GM12878 (cell line): ENCODE measurements around the gene ZNF79. TPM values are rescaled to one million over a fixed set of nuclear protein-coding genes. Genes with fewer than 3 reads are reported as not detected.

ENCODE experiments used
- ATAC-seq: fragments of 200-7000 bp; cut with Tn5 transposase; 3 replicates; pipeline ENCODE4 v1.9.1; 2020; ENCODE audit warnings: mild to moderate bottlenecking, moderate library complexity
- BruUV-seq: library from RNA; stranded (reverse); fragments of 400-500 nt; replicated peaks from 2 replicates; lab custom pipeline; 2021; lab: Mats Ljungman, UMichigan
- CTCF ChIA-PET: fragments of 300-600 bp; sonication (Branson Sonifier 250); formaldehyde crosslinking; extraction: SDS; loops from one replicate; lab custom pipeline; 2021; ENCODE audit warnings: inconsistent platforms; lab: Yijun Ruan, JAX
- POLR2A ChIA-PET: fragments of 350-600 bp; formaldehyde crosslinking; extraction: SDS; loops from one replicate; lab custom pipeline; 2021; ENCODE audit warnings: inconsistent platforms; lab: Charles Lee
- RAD21 ChIA-PET: fragments of 300-600 bp; sonication (Branson Sonifier 250); formaldehyde crosslinking; loops from one replicate; lab custom pipeline; 2023; ENCODE audit warnings: antibody characterized with exemption; ENCODE audit not compliant: unreplicated experiment; lab: Charles Lee
- SMC1A ChIA-PET: fragments of 300-600 bp; sonication (Branson Sonifier 250); formaldehyde crosslinking; loops from one replicate; lab custom pipeline; 2023; ENCODE audit not compliant: unreplicated experiment, uncharacterized antibody; lab: Charles Lee
- DNase-seq: peaks from one replicate; pipeline ENCODE4 v3.0.0-alpha.2; 2011; ENCODE audit warnings: low read depth, low spot score
- FAIRE-seq: peaks from 3 replicates; lab custom pipeline; 2011; peaks lifted over from hg19 to GRCh38; lab: Jason Lieb, UNC
- H2AFZ ChIP-seq: 2 replicates; pipeline ENCODE4 v1.6.0; 2011; ENCODE audit warnings: low read depth, low read length, control low read depth; ENCODE audit not compliant: control insufficient read depth
- H3K27ac ChIP-seq: 2 replicates; pipeline ENCODE4 v1.5.1; 2011; ENCODE audit warnings: control low read depth; ENCODE audit not compliant: control insufficient read depth, insufficient read depth
- H3K27me3 ChIP-seq, 2 experiments: replicated peaks in 1 of 2; 2 replicates each; pipeline versions ENCODE4 v1.6.0 to v1.6.1; 2011; ENCODE audit warnings: low read length in 1 of 2; ENCODE audit not compliant: control insufficient read depth in 2 of 2, insufficient read depth in 2 of 2
- H3K36me3 ChIP-seq, 2 experiments: 2 replicates each; pipeline ENCODE4 v1.5.1; 2011; ENCODE audit warnings: low read length in 1 of 2; ENCODE audit not compliant: control insufficient read depth in 2 of 2, insufficient read depth in 2 of 2
- H3K4me1 ChIP-seq: 2 replicates; pipeline ENCODE4 v1.6.1; 2011; ENCODE audit warnings: mild to moderate bottlenecking, low read length, moderate library complexity, mixed read lengths; ENCODE audit not compliant: control insufficient read depth, insufficient read depth
- H3K4me2 ChIP-seq: 2 replicates; pipeline ENCODE4 v1.6.0; 2011; ENCODE audit warnings: control low read depth; ENCODE audit not compliant: control insufficient read depth, insufficient read depth
- H3K4me3 ChIP-seq: fragments of 200-600 bp; sonication (generic); 2 replicates; pipeline ENCODE4 v1.5.1; 2016
- H3K79me2 ChIP-seq: 2 replicates; pipeline ENCODE4 v1.6.0; 2011; ENCODE audit warnings: low read length; ENCODE audit not compliant: control insufficient read depth, insufficient read depth
- H3K9ac ChIP-seq: 2 replicates; pipeline ENCODE4 v1.8.0; 2011; ENCODE audit warnings: low read length, control low read depth, mixed read lengths; ENCODE audit not compliant: control insufficient read depth, insufficient read depth
- H3K9me3 ChIP-seq: replicated peaks from 3 replicates; pipeline ENCODE4 v1.5.1; 2011; ENCODE audit warnings: mild to moderate bottlenecking, low read length; ENCODE audit not compliant: control insufficient read depth, insufficient read depth
- H4K20me1 ChIP-seq: 2 replicates; pipeline ENCODE4 v1.6.0; 2011; ENCODE audit not compliant: control insufficient read depth, insufficient read depth
- BCL11A ChIP-seq: IDR thresholded peaks from 2 replicates; pipeline ENCODE4 v1.6.1; 2011; ENCODE audit warnings: low read depth, low read length
- CBX5 ChIP-seq: sonication (generic); IDR thresholded peaks from 2 replicates; pipeline ENCODE4 v1.6.1; 2016; ENCODE audit warnings: low read depth, moderate library complexity, mild to moderate bottlenecking, inconsistent platforms
- CEBPB ChIP-seq, 2 experiments: fragments of 150-350 bp in 1 of 2; IDR thresholded peaks; 2 replicates each; pipeline ENCODE4 v1.6.1; 2012 to 2014; ENCODE audit warnings: low read depth in 2 of 2, low read length in 2 of 2, borderline replicate concordance in 1 of 2, inconsistent platforms in 1 of 2
- DPF2 ChIP-seq: fragments of 450-650 bp; IDR thresholded peaks from 2 replicates; pipeline ENCODE4 v1.6.1; 2017; ENCODE audit warnings: mild to moderate bottlenecking
- EZH2 ChIP-seq: IDR thresholded peaks from 2 replicates; pipeline ENCODE4 v1.6.1; 2012; ENCODE audit warnings: low read depth, mild to moderate bottlenecking, control low read depth, inconsistent platforms, low read length, borderline replicate concordance; ENCODE audit not compliant: control insufficient read depth
- HDGF ChIP-seq: fragments of 450-650 bp; IDR thresholded peaks from 2 replicates; pipeline ENCODE4 v1.6.1; 2016; ENCODE audit warnings: antibody characterized with exemption
- HSF1 ChIP-seq: fragments of 150-350 bp; IDR thresholded peaks from 2 replicates; pipeline ENCODE4 v1.6.1; 2014; ENCODE audit warnings: mild to moderate bottlenecking, low read depth, low read length
- PBX3 ChIP-seq: IDR thresholded peaks from 2 replicates; pipeline ENCODE4 v1.6.1; 2011; ENCODE audit warnings: mild to moderate bottlenecking, low read depth, low read length, moderate library complexity; ENCODE audit not compliant: insufficient replicate concordance
- POLR2A ChIP-seq: IDR thresholded peaks from 2 replicates; pipeline ENCODE4 v1.6.1; 2011; ENCODE audit warnings: low read depth, mild to moderate bottlenecking, low read length
- POLR2AphosphoS2 ChIP-seq: IDR thresholded peaks from 2 replicates; pipeline ENCODE4 v1.6.1; 2011; ENCODE audit warnings: low read depth, mild to moderate bottlenecking, low read length, improper control_type of control experiment, moderate library complexity
- STAT3 ChIP-seq: IDR thresholded peaks from 2 replicates; pipeline ENCODE4 v1.6.1; 2011; ENCODE audit warnings: low read depth, low read length, improper control_type of control experiment
- WGBS: methylation state at CpG from one replicate; pipeline ENCODE4 v1.1.6; 2016; ENCODE audit warnings: low lambda C conversion rate; ENCODE audit not compliant: insufficient replicate concordance, insufficient coverage; ENCODE audit errors: missing lambda C conversion rate; 5-methylcytosine and 5-hydroxymethylcytosine counted together
- in situ Hi-C: fragments of 300-500 bp; cut with MboI; formaldehyde crosslinking; loops from 9 replicates; pipeline ENCODE4 v1.14.3; 2018; ENCODE audit warnings: mixed read lengths
- intact Hi-C: fragments of 100-400 bp; cut with micrococcal nuclease; formaldehyde crosslinking; loops from one replicate; pipeline ENCODE4 v1.14.2; 2022; ENCODE audit not compliant: unreplicated experiment
- polyA plus RNA-seq, 11 experiments: library from polyadenylated mRNA; depleted of rRNA in 4 of 11; unstranded in 6 of 11; stranded (reverse) in 5 of 11; fragments of >200 nt; fragmentation: Nextera tagmentation in 4 of 11; fragmentation: Illumina TruSeq in 1 of 11; extraction: Ambion mirVana in 4 of 11; extraction: Trizol in 1 of 11; gene quantifications; 1 replicate in 1 of 11; 2 replicates in 10 of 11; pipeline versions ENCODE4 v1.2.1 to v1.2.3, GENCODE V29; 2011 to 2016; ENCODE audit warnings: inconsistent platforms in 2 of 11, missing spikeins in 2 of 11, low read depth in 1 of 11
- total RNA-seq, 4 experiments: library from RNA; depleted of rRNA in 3 of 4; stranded (reverse); fragments of >200 nt in 3 of 4; fragmentation: Illumina TruSeq in 1 of 4; extraction: Trizol in 1 of 4; gene quantifications; 2 replicates each; pipeline versions ENCODE4 v1.2.1 to v1.2.3, GENCODE V29; 2013 to 2021

ZNF79 gene
- total and polyA plus RNA-seq, 10 of the 15 experiments (the other 5 are each of a cell fraction or from before 2014, with no cell fraction given): 1.8 to 14.1 (median 11.7) TPM

GRCh38 chr9:127423934-127424675 lies at the start of gene ZNF79 (continued):
- TF ChIP-seq PBX3 (no peak), EZH2 (no peak), POLR2A (peak; percentile 90), HDGF (no peak), BCL11A (no peak)
- TF ChIP-seq, all 136 proteins: peak for 43

- Histone ChIP-seq H3K4me1 (no peaks in the 10 kb centered on the region), H3K4me2 (no peak overlapping the region), H3K9me3 (peaks cover 1% of the 10 kb centered on the region; the same call in 2 of the 3 replicates), H2AFZ (no peak overlapping the region), H3K9ac (no peak overlapping the region), H3K27me3 (no peaks in the 10 kb centered on the region), H3K4me3 (no peak overlapping the region), H3K36me3 (no peaks in the 10 kb centered on the region), H3K27ac (no peak overlapping the region), H3K79me2 (no peaks in the 10 kb centered on the region), H4K20me1 (no peaks in the 10 kb centered on the region)
- WGBS: 96% methylated on average over 3 of the region's 3 CpGs
- POLR2A ChIA-PET: interaction anchor here (1.3 kb wide), 1 partner anchor 16 kb away, joined by 3 read pairs; the partner anchor contains the start of gene SLC2A8
- CTCF ChIA-PET: interaction anchor here (0.6 kb wide), 1 partner anchor 13 kb away, joined by 3 read pairs; no protein-coding TSS in a partner anchor
- no peak for DNase-seq
- SMC1A ChIA-PET: interaction anchor here (1.2 kb wide), 1 partner anchor 12 kb away, joined by 3 read pairs; no protein-coding TSS in a partner anchor
- no peak for TF ChIP-seq CBX5
- TF ChIP-seq DPF2: no peak
- no peak for TF ChIP-seq HSF1
- no peak for TF ChIP-seq CEBPB (IDR thresholded peaks at IDR 0.05; ENCODE audit: borderline replicate concordance in 1 of 2, low read depth in 2 of 2, low read length in 2 of 2)
- TF ChIP-seq STAT3: no peak
- TF ChIP-seq POLR2AphosphoS2: no peak
- FAIRE-seq: no peak
- intact Hi-C loops: no loop called here
- no TSS peak for BruUV-seq
- in situ Hi-C loops: no loop called here
- ATAC-seq: no peak
- RAD21 ChIA-PET: no interaction called here
These were observed 43.7 kb upstream of the ZNF79 start for GRCh38 chr9:127380479-127380878.
